ENCODE data around the gene ZFP30. TPM values are rescaled to one million over a fixed set of nuclear protein-coding genes. Genes with fewer than 3 reads are reported as not detected.

The ZFP30 gene
- total and polyA plus RNA-seq, 2 donors (not counting 1 experiment from before 2014, with no cell fraction given) = 3.2 to 27.0 TPM

DNA sequence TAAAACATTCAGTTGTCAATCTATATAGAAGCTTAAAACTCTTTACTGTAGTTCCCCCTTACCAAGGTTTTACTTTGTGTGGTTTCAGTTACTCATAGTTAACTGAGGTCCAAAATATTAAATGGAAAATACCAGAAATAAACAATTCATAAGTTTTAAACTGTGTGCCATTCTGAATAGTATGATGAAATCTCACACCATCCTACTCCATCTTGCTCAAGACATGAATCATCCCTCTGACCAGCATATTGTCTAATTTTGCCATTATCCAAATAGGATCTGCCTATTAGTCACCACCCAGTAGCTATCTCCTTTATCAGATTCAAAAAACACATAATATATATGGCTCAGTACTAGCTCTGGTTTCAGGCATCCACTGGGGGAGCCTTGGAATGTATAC, 83.1 kb downstream of the ZFP30 start:
- H3K9me3 ChIP-seq (ENCODE audit: control extremely low read depth in 1 of 3, control insufficient read depth in 2 of 3, insufficient read depth in 1 of 3, low read length in 2 of 3) = peaks cover 26 to 70% (median 26%) of the 10 kb centered on the region in 3 donors
- TF ChIP-seq EZH2 (IDR thresholded peaks at IDR 0.05; ENCODE audit: borderline replicate concordance, insufficient read depth, low read depth, low read length, poor library complexity, severe bottlenecking) = no peak
- TF ChIP-seq, protein P1, sequence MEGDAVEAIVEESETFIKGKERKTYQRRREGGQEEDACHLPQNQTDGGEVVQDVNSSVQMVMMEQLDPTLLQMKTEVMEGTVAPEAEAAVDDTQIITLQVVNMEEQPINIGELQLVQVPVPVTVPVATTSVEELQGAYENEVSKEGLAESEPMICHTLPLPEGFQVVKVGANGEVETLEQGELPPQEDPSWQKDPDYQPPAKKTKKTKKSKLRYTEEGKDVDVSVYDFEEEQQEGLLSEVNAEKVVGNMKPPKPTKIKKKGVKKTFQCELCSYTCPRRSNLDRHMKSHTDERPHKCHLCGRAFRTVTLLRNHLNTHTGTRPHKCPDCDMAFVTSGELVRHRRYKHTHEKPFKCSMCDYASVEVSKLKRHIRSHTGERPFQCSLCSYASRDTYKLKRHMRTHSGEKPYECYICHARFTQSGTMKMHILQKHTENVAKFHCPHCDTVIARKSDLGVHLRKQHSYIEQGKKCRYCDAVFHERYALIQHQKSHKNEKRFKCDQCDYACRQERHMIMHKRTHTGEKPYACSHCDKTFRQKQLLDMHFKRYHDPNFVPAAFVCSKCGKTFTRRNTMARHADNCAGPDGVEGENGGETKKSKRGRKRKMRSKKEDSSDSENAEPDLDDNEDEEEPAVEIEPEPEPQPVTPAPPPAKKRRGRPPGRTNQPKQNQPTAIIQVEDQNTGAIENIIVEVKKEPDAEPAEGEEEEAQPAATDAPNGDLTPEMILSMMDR (IDR thresholded peaks at IDR 0.05) = no peak

DNA sequence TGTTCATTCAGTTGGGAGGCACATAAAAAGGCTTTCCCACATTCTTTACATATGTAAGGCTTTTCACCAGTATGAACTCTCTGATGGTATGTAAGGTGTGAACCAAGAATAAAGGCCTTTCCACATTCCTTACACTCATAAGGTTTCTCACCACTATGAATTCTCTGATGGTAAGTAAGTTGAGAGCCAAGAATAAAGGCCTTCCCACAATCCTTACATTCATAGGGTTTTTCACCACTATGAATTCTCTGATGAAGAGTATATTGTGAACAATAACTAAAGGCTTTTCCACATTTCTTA, 89.9 kb downstream of the ZFP30 start:
- Mint-ChIP-seq H3K9me3 (ENCODE audit: insufficient read depth) (peaks cover 31% of the 10 kb centered on the region), H3K4me1 (no peaks in the 10 kb centered on the region)
- H3K36me3 ChIP-seq (replicated peaks in 1 of 2; ENCODE audit: control extremely low read depth in 1 of 2, control insufficient read depth in 1 of 2, extremely low read depth in 1 of 2, insufficient read depth in 2 of 2, low read length in 1 of 2) = peaks cover 14 to 26% of the 10 kb centered on the region in 2 experiments

More for the DNA sequence above, 83.1 kb downstream of the ZFP30 start:
- no peak overlapping the region for H3K4me3 ChIP-seq (ENCODE audit: control extremely low read depth in 1 of 5, extremely low read depth in 1 of 5, insufficient read depth in 1 of 5, low read depth in 2 of 5, low read length in 4 of 5)
- no peaks in the 10 kb centered on the region for H3K27me3 ChIP-seq (replicated peaks in 1 of 4; ENCODE audit: control extremely low read depth in 1 of 4, control insufficient read depth in 3 of 4, insufficient read depth in 4 of 4, low read length in 3 of 4)
- H2AFZ ChIP-seq (ENCODE audit: insufficient read depth, low read depth, low read length, poor library complexity, severe bottlenecking) = no peak overlapping the region
- ATAC-seq (ENCODE audit: low read depth) (no peak), DNase-seq (no peak)
- H3K9ac ChIP-seq (ENCODE audit: low read length) = no peak overlapping the region
- no peaks in the 10 kb centered on the region for H4K20me1 ChIP-seq (ENCODE audit: control insufficient read depth, insufficient read depth, low read length, poor library complexity, severe bottlenecking)
- Mint-ChIP-seq H3K27me3 (no peaks in the 10 kb centered on the region), H3K9me3 (ENCODE audit: insufficient read depth) (peaks cover 30% of the 10 kb centered on the region), H3K27ac (no peak overlapping the region), H3K4me3 (no peak overlapping the region), H3K4me1 (no peaks in the 10 kb centered on the region)
- no peak overlapping the region for H3K4me2 ChIP-seq (replicated peaks; ENCODE audit: low read depth, low read length, poor library complexity, severe bottlenecking)
- CTCF ChIA-PET = no interaction called here
- no peak overlapping the region for H3K27ac ChIP-seq (ENCODE audit: low read length in 2 of 2)
- H3K4me1 ChIP-seq (ENCODE audit: control insufficient read depth in 2 of 2, insufficient read depth in 2 of 2, low read length in 2 of 2) = no peaks in the 10 kb centered on the region
- H3K36me3 ChIP-seq (replicated peaks in 1 of 2; ENCODE audit: control extremely low read depth in 1 of 2, control insufficient read depth in 1 of 2, extremely low read depth in 1 of 2, insufficient read depth in 2 of 2, low read length in 1 of 2) = peaks cover 5 to 20% of the 10 kb centered on the region in 2 experiments
- intact Hi-C loops (cut with micrococcal nuclease) = no loop called here
- POLR2A ChIA-PET = no interaction called here
- H3K79me2 ChIP-seq (ENCODE audit: control insufficient read depth, insufficient read depth, low read length) = peaks cover 5% of the 10 kb centered on the region

More for the DNA sequence above, 89.9 kb downstream of the ZFP30 start:
- H3K27me3 Mint-ChIP-seq = no peaks in the 10 kb centered on the region
- ATAC-seq (ENCODE audit: low read depth) = no peak
- no peak overlapping the region for H3K4me3 Mint-ChIP-seq
- H3K79me2 ChIP-seq (ENCODE audit: control insufficient read depth, insufficient read depth, low read length) = no peaks in the 10 kb centered on the region
- no peaks in the 10 kb centered on the region for H3K4me1 ChIP-seq (ENCODE audit: control insufficient read depth in 2 of 2, insufficient read depth in 2 of 2, low read length in 2 of 2)
- no peaks in the 10 kb centered on the region for H3K27me3 ChIP-seq (replicated peaks in 1 of 4; ENCODE audit: control extremely low read depth in 1 of 4, control insufficient read depth in 3 of 4, insufficient read depth in 4 of 4, low read length in 3 of 4)
- H3K9ac ChIP-seq (ENCODE audit: low read length) = no peak overlapping the region
- POLR2A ChIA-PET = no interaction called here
- H3K27ac ChIP-seq (ENCODE audit: low read length in 2 of 2) = no peak overlapping the region
- intact Hi-C loops (cut with micrococcal nuclease) = no loop called here
- H4K20me1 ChIP-seq (ENCODE audit: control insufficient read depth, insufficient read depth, low read length, poor library complexity, severe bottlenecking) = no peaks in the 10 kb centered on the region
- no peak overlapping the region for H3K4me3 ChIP-seq (ENCODE audit: control extremely low read depth in 1 of 5, extremely low read depth in 1 of 5, insufficient read depth in 1 of 5, low read depth in 2 of 5, low read length in 4 of 5)
- CTCF ChIA-PET = no interaction called here
- H3K4me2 ChIP-seq (replicated peaks; ENCODE audit: low read depth, low read length, poor library complexity, severe bottlenecking) = no peak overlapping the region
- H3K27ac Mint-ChIP-seq = no peak overlapping the region
- TF ChIP-seq, protein P1 (IDR thresholded peaks at IDR 0.05) = no peak
- TF ChIP-seq EZH2 (IDR thresholded peaks at IDR 0.05; ENCODE audit: borderline replicate concordance, insufficient read depth, low read depth, low read length, poor library complexity, severe bottlenecking) = no peak
- DNase-seq = no peak
- H2AFZ ChIP-seq (ENCODE audit: insufficient read depth, low read depth, low read length, poor library complexity, severe bottlenecking) = no peak overlapping the region
- H3K9me3 ChIP-seq (ENCODE audit: control extremely low read depth in 1 of 3, control insufficient read depth in 2 of 3, insufficient read depth in 1 of 3, low read length in 2 of 3) = peaks cover 36 to 99% (median 52%) of the 10 kb centered on the region in 3 donors

Data from B cell (primary cell).